T-helper 9 cell (primary cell): ENCODE measurements around the gene WDR47.
"Not testable (repeated sequence)": the region's sequence is repeated elsewhere in the genome, so short reads cannot be mapped to it uniquely, and the experiment has no call there.

ENCODE experiments used
- DNase-seq: peaks from one replicate; pipeline ENCODE4 v3.0.0-alpha.2; 2020
- total RNA-seq, 2 donors: gene quantifications; one replicate each; lab custom pipeline; 2026; lab: John Stamatoyannopoulos, UW

Gene WDR47
- 31.4 to 43.0 reads per million in 2 donors for total RNA-seq

DNA sequence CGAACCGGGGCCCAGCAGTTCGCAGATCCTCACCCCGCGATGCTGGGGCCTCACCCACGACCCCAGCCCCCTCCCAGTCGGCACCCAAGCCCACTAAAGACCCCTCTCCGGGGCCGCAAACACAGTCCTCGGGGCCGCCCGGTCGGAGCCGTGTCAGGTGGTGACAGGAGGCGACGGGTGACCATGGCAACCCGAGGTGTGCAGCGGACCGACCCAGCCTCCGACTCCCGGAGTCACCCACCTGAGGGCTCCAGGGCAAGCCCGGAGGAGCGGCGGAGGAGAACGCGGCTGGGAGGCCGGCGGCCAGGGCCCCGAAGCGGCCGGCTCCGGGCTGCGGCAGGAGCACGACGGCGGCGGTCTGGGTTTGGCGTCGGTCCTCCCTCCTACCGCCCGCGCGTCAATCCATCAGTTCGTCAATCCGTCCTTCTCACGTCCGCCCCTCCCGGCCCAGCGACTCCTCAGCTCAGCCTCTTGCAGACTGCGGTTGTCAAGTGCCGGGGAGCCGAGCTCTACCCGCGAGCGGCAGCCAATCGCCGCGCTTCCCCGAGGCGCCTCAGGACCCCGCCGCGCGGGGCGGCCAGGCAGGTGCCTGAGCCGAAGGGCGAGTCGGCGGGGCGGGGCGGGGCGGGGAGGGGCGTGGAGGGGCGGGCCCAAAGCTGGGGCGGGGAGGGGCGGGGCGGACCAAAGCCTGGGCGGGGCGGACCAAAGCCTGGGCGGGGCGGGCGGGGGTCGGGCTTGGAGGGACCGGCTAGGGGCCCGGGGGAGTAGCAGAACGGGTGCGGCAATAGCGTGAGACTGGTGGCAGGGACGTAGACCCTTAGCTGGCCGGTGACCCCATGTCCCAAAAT lies at the start of gene WDR47:
Gene WDR47 (minus strand): TSS at position 482 of the 848 bp plus-strand sequence. CDS start 18,590 bp downstream, outside the sequence.
- DNase-seq, result peak; percentile 95

- no peak for DNase-seq
Measured at GRCh38 chr1:109091078-109091838, 49.4 kb upstream of the WDR47 start.

DNA sequence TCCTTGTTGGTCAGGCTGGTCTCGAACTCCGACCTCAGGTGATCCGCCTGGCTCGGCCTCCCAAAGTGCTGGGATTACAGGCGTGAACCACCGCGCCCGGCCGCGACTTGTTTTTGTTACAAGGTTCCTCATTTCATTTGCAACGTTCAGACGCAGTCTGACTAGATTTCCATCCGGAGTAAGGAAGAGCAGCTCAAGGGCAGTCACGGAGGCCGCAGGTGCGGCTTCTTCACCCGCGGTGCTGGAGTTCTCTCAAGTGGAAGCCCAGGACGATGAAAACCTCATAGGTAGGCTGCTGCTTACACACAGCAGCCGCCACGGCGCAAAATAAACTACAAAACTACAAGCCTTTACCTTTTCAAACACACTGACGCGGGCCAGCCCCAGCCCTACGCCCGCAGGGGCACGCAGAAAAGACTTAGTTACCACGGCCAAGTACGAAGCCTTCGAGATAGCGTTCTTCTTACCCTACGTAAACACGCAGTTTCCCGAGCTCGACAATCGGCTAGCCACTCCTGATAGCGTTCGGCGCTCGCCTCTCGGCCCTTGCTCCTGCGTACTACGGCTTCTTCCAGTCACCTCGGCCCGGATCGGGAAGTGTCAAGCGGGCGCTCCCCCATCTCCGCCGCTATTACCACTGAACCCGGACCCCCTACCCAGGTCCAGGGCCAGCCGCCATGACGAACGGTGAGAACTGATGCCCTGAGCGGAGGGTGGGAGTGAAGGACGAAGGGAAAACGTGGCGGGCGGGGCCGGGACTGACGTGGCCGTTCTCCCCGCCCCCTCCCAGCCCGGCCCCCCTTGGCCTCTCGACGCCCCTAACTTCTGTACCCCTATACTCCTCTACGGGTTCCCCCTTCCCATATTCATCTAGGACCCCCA lies 48.5 kb upstream of the WDR47 start, which contains the start of gene TMEM167B:
Gene TMEM167B (plus strand): TSS at position 569 of the 882 bp plus-strand sequence. CDS start 109 bp downstream, at position 678.
- peak; percentile 76 for DNase-seq

- no peak for DNase-seq
Measured at GRCh38 chr1:109089242-109090015, 47.5 kb upstream of the WDR47 start.

GRCh38 chr1:109084563-109085517 lies 42.9 kb upstream of the WDR47 start:
- DNase-seq, result no peak

GRCh38 chr1:109083923-109084322 lies 42.0 kb upstream of the WDR47 start:
- no peak for DNase-seq

- no peak for DNase-seq
Measured at GRCh38 chr1:109083501-109083900, 41.6 kb upstream of the WDR47 start.

- no peak for DNase-seq
Measured at GRCh38 chr1:109080441-109081082, 38.7 kb upstream of the WDR47 start.

GRCh38 chr1:109079240-109079622 lies 37.3 kb upstream of the WDR47 start:
- no peak for DNase-seq

- DNase-seq, result no peak
Measured at GRCh38 chr1:109078317-109078716, 36.4 kb upstream of the WDR47 start.

- peak; percentile 77 for DNase-seq
Measured at GRCh38 chr1:109075531-109076490, 33.9 kb upstream of the WDR47 start, which contains the start of gene TAF13. TAF13 (minus strand) TSS chr1:109076003; CDS start chr1:109075947, 56 bp downstream.

- no peak for DNase-seq
Measured at GRCh38 chr1:109069294-109069693, 27.4 kb upstream of the WDR47 start.

DNA sequence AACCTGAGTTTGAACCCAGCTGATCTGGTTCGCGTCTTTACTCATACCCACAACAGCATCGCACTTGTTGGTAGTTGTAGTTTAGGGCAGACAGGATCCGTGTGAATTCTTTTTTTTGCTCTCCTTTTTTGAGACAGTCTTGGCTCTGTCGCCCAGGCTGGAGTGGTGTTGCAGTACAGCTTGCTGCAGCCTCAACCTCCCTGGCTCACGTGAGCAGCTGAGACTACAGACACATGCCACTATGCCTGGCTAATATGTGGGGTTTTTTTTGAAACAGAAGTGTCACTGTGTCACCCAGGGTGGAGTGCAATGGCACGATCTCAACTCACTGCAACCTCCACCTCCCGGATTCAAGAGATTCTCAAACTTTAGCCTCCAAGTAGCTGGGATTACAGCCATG lies 26.0 kb upstream of the WDR47 start:
- DNase-seq, result no peak

DNA sequence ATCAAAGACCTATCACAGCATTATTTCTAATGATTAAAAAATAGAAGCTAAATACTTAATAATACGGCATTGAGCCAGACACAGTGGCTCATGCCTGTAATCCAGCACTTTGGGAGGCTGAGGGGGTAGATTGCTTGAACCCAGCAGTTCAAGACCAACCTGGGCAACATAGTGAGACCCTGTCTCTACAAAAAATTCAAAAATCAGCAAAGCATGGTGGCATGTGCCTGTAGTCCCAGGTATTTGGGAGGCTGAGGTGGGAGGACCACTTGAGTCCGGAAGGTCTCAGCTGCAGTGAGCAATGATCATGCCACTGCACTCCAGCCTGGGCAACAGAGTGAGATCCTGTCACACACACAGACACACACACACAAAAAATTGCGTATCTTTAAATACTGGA lies 23.2 kb upstream of the WDR47 start:
- no peak for DNase-seq

GRCh38 chr1:109061183-109061582 lies 19.3 kb upstream of the WDR47 start:
- no peak for DNase-seq

- no peak for DNase-seq
Measured at GRCh38 chr1:109060707-109061106, 18.8 kb upstream of the WDR47 start.

GRCh38 chr1:109059026-109059425 lies 17.1 kb upstream of the WDR47 start:
- DNase-seq, result no peak

- no peak for DNase-seq
Measured at GRCh38 chr1:109056064-109056463, 14.2 kb upstream of the WDR47 start.

- not testable (repeated sequence) for DNase-seq
Measured at GRCh38 chr1:109052145-109052544, 10.2 kb upstream of the WDR47 start.
